HG03060 (cell line): Measurements from ENCODE around the gene SLC22A12.

Experiments used
- ATAC-seq: cut with Tn5 transposase; IDR thresholded peaks from one replicate; pipeline ENCODE4 v1.9.1; 2021; ENCODE audit warnings: low read depth, moderate number of reproducible peaks; ENCODE audit not compliant: unreplicated experiment

SLC22A12 gene

DNA sequence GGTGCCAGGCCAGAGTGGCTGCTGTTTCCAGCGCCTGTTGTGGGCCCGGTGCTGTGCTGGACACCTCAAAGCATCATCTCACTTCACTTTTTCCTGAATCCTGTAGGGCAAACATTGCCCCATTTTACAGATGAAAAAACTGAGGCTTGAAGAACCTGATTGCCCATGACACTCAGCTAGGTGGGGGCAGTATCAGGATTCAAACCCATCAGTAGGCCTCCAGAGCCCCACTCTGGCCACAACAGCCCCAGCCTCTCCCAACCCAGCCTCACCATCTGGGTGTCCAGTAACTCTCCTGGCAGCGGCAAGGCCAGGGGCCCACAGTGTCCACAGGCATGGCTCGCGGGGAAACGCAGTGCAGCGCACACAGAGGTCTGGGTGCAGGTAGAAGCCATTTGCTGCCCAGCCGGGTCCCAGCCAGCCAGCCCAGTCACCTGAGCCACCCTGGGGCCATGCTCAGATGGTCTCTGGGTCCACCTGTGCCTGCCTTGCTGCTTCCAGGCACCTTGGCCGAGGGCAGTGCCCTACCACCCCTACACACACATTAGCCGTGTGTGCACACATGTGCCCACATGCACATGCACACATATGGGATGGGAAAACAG lies 11.5 kb downstream of the SLC22A12 start:
- ATAC-seq, result no peak

DNA sequence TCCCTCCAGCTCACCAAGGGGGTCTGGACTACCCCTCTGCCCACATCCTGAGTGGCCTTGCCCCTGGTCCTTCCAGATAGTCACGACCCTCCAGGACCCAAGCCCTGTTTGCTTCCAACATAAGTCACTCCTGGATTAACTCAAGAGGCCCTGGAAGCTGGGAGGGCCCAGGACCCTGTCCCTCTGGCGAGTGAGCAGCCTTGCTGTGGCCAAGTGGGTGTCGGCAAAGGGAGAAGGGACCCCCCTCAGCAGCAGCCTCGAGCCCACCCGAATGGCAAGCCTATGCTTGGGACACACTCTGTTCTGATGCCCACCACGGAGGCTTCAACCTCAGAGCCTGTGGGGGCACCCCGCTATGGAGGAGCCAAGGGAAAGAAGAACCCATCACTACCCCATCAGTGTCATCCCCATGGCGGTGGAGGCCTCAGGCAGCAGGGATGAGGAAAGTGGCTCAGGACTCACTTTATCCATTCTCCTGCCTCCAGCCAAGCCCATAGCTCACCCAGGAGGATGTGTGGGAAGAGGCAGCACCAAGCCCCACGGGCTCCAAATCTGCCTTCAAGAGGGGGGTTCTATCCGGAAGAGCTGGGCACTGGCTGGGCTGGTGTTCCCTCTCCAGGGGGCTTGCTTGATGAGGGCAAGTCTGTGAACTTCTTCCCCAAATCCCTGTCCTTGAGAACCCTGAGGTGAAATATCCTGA lies 12.5 kb downstream of the SLC22A12 start:
- ATAC-seq, result no peak

DNA sequence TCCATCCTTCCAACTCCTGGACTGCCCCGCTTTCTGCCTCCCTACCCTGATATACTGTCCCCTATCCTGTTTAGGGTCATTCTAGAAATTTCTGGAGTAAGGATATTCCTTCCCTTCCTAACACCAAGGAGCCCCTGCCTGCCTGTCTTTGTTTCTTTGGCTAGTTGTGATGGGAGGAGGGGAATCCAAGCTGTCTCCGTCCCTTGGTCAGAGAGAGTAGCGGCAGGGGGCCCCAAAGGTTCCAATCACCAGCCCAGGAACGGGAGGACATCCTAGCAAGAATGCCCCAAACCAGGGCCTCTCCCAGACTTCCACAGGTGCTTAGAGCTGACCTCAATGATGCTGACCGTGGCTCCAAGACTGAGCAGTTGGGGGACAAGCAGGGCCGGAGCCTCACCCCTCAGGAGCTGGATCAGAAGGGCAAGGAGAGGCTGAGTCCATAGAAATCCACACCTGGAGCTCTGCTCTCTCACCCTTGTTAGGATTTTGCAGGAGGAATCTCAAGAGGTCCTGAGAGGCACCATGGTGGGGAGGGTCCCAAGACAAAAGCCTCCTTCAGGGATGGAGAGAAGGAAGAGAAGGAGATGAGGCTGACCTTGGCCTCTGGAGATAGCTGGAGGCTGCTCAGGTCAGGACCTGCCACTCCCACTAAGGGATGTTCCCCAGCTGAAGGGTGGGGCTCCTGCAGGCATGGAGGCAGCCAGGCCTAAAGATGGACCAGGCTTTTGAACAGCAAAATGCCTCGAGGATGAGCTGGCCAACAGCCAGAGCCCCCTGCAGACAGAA lies 13.6 kb downstream of the SLC22A12 start:
- no peak for ATAC-seq

DNA sequence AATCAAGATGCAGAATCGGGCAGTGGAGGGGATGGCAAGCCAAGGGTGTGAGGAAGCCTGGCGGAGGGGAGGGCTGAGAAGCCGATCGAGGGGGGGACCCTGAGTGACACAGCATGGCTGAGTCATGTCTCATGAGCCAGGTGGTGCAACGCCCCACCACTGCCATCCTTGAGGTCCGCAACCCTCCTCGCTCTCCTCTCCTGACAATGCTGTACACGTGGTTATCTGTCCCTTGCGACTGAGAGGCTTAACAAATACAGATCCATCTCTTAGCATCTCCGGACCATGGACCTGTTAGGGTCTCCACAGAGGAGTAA lies 14.2 kb downstream of the SLC22A12 start:
- no peak for ATAC-seq

DNA sequence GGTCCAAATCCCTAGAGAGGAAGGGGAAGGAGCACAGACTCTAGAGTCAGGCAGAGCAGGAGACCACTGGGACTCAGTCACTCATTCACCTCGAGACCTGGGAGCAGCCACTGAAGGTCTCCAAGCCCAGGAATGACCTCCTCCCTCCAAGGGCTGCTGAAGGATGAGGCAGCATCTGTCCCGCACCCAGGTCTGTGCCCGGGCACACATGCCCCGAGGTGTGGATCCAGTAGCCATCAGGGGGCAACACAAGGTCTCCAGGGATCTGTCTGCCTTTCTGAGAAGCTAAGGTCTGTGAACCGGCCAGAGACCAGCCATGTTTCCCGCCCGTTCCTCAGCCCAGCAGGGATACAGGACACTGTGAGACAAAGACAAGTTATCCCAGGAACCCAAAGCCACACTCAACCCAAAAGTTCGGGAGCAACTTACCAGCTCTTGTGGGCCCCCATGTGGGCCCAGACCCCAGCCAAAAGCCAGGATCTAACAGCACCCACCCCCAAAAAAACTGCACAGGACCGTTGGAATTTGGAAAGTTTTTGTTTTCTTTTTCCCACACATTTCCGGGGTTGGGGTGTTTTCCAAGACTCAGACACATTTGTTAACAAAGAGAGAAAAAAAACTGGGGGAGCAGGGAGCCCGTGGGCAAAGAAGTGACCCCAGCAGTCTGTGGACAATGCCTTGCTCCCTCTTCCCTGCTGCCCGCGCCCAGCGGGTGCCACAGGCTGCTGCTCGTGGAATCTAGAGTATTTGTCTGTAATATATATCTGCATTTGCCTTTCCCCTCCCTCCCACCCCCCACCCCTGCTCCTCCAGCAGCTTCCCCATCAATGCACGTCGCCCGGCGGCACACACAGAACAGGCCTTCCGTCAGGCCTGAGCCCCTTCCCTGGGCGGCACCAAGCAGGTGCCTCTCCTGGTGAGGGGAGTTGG lies 14.9 kb downstream of the SLC22A12 start:
- ATAC-seq, result no peak

DNA sequence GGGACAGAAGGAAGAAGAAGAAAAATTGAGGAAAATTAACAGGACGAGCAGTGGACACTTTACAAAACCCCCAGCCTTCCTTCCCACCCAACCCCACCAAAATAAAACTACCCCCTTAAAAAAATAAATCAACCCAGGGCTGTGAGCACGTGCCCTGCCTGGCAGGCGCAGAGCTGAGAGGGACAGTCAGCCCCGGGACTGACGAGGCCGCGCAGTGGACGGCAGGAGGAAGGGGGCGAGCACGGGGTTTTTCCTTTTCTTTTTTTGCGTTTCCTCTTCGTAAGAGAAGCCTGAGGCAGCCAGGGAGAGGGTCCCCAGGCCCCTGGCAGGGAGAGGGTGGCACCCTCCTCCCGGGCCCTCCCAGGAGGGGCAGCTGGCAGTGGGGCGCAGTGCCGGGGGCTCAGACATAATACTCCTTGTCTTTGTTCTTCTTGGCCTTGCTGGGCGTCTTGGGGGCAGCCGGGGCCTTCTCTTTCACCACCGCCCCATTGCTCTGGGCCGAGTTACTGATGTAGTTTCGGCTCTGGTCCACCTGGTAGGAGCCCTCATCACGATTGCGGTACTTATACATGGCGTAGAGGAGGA lies 15.9 kb downstream of the SLC22A12 start:
- ATAC-seq, result no peak

DNA sequence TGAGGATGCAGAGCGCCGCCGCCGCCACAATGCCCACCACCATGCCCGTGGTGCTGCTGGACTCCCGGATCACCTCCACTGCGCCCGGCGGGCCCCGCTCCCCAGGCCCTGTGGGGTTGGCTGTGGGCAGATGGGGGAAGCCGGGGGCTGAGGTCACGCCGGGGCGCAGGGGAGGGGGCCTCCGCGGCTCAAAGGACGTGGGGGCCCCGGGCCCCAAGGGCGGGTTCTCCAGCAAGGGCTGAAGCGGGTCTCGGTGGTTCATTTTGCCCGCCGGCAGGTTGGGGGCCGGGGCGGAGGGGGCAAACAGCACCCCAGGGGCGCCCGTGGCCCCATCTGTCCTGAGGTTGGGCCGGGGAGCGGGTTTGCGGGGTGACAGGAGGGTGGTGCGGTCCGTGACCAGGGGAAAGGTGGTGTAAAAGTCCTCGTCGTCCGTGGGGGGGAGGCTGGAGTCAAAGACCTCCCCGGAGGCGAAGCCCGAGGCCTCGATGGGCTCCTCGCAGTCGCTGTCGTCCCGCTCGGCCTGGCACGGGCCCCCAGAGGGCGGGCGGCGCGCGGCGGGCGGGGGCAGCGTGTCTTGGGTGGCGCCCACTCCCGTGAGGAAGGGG lies 16.5 kb downstream of the SLC22A12 start:
- no peak for ATAC-seq

DNA sequence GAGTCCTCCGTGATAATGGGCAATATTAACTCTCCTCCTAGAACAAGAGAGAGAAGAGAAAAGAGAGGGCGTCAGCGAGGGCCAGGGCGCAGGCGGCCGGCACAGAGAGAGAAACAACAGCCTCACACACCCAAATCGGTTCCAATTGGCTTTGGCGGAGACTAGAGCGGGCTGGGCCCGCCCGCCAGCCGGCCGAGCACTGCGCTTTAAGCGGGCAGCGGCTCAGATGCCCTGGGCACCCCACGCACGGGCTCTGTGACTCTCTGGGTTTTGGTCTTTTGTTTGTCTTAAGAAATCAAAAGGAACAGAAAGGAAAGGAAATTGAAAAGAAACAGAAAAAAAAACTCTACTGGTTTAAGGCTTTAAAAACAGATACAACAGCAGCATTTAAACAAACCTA lies 17.0 kb downstream of the SLC22A12 start:
- no peak for ATAC-seq

DNA sequence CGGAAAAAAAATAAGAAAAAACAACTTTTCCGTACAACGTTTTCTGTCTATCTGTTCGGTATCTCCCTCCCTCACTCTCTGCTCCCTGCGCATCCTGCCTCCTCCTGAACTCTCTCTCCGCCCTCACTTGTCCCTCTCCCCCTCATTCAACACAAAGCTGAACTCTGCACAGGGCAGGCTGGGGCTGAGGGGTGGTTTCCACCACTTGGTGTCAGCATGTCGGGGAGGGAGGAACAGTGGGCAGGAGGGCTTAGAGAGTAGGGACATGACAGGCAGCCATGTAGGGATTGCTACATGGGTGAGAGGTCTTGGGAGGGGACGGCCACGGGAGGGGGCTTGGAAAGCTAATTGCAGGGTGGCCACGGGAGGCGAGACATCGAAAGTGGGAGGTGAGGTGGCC lies 17.6 kb downstream of the SLC22A12 start:
- no peak for ATAC-seq

DNA sequence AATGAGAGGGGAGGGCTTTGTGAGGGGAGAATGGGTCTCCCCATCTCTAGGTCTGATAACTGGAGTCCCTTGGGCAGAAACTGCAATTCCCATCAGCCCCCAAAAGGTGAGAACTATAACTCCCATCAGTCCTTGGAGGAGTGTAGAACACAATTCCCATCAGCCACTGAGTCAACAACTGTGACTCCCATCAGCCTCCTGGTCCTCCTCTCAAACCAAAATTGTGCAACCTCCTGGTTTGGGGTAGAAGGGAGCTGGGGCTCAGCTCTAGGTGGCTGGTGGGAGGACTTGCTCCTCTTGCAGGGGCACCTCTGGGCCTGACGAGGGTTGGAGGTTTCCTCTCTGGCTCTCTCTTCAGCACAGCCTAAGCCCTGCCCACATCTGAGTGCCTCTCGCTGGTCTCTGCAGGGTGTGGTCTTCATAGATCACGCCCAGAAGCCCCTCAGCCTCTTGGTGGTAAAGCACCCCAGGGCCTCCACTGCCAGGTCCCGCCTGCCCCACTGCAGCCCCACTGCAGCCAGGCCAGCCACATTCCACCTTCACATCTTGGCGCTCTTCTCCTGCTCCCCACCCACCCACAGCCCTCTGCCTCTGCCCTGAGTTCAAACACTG lies 18.5 kb downstream of the SLC22A12 start:
- no peak for ATAC-seq

DNA sequence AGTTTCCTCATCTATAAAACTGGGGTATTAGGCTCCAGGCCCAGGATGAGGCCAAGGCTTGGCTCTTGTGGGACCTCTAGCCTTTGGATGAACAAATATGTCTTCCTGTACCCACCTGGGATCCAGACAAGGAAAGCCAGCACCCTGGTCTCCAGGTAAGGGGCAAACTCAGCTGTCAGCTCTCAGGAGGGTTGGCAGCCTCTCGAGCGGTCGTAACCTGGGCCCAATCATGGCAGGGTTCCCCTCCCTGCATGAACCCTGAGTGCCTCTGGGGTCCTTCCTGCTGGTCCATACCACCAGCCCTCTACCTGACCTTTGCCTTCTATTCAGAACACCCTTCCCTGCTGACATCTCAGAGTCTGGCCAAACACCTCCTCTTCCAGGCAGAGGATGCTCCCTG lies 19.6 kb downstream of the SLC22A12 start:
- no peak for ATAC-seq

DNA sequence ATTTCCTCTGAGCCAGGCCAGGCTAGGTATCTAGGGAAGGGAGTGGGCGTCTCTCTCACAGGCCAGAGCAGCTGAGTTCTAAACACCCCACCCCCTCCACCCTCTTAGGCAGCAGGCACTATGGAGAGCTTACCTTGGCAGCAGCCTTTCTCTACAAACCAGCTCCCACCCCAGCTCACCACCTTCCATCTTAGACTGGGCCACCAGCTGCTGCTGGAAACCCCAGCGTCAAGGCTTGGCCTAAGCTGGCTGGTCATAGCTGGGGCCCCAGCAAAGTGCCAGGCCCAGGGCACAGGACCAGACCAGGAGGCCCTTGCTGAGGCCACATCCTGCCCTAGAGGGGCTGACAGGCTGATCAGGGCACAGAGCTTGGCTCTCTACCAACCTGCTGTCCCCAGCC lies 20.2 kb downstream of the SLC22A12 start:
- ATAC-seq, result no peak

DNA sequence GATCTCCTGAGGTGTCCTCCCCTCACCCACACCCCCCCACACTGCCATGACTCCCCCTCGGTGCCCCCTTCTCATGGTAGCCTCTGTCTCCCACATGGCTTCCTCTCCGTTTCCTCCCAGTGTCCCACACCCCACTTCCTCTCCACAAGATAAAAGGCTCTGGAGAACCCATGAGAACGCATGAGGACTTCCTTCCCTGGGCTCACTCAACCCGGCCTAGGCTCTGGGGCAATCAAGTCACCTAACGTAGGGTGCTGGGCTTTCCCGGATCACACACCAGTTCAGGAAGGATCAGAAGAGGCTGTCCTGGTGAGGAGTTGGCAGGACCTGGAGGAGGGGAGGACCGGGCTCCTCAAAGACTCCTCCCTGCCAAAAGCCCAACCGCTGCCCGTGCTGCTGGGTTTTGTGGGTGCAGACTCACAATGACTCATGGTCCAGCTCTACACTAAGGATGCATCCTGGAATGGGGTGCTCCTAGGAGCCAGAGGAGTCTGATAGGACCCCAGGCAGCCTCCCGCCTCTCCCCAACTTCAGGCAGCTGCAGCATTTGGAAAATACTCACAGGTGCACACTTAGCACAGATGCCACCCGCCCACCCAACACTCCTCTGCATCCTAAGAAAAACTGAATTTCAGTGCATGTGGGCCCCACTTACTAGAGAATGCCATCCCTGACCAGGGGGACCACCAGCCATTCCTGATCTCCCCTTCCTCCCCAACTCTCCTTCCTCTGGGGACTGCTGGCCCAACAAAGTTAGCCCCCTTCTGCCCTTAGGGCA lies 21.0 kb downstream of the SLC22A12 start:
- no peak for ATAC-seq

DNA sequence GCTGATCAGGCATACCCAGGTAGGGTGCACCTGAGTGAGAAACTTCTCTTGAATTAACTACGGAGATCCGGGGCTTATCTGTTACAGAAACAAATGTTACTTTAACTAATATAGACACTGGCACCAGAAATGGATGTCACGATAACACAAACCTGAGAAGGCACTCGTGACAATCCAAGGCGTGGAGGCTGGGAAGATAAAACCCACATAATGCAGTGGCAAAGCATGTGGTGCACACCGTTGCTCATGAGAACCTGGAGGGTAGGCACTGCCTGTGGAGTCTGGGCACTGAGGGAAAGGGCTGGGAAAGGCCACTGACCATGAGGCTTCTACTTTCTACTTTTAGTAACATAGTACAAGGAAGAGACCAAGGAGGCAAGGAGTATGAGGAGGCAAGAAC lies 22.6 kb downstream of the SLC22A12 start:
- no peak for ATAC-seq

DNA sequence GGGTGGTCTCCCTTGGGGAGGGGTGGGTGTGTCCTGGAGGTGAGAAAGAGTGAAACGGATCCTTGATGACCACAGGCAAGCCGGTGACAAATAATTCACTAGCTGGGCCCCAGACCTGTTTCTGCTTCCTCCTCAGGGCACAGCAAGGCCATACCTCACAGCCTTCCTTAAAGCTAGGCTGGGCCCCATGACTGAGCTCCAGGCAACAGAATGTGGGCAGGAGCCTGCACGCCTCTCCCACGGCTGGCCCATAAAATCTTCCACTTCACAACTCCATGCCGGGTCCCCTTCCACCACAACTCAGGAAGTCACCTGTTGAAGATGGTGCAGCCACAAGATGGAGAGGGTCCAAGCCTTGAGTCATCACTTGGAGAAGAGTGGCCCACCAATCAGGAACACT lies 23.9 kb downstream of the SLC22A12 start:
- ATAC-seq, result no peak

DNA sequence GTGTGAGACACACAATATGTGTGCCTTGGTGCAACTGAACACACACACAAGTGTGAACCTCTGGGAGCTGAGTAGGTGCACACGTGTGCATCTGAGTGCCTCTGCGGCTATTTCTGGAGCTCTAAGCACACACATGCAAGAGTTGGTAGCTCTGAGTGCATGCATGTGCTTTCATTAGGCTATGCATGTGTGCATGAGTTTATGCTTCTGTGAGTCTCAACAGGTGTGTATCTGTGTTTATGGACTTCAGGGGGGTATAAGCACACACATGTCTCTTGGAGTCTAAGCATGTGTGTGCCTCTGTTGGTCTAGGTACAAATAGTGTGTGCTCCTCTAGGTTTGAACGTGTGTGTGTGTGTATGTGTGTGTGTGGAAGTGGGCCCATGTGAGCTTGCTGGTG lies 25.8 kb downstream of the SLC22A12 start:
- no peak for ATAC-seq

DNA sequence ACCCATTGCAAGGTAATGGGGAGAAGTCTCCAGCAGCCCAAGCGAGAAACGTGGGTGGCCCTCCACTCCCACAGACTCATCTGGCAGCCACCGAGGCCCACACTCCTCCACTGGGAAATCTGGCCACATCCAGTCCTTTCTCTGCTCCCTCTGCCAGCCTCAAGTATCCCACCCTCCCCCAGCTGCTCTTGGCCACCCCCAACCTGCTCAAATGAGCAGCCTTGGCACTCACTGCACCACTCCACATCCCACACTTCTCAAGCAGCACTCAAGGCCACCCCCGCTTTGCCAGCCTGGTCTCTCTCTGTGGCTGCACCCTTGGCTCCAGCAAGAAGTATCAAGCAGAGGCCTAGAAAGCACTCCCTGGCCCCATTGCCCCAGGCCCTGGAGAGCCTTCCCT lies 28.2 kb downstream of the SLC22A12 start:
- no peak for ATAC-seq

DNA sequence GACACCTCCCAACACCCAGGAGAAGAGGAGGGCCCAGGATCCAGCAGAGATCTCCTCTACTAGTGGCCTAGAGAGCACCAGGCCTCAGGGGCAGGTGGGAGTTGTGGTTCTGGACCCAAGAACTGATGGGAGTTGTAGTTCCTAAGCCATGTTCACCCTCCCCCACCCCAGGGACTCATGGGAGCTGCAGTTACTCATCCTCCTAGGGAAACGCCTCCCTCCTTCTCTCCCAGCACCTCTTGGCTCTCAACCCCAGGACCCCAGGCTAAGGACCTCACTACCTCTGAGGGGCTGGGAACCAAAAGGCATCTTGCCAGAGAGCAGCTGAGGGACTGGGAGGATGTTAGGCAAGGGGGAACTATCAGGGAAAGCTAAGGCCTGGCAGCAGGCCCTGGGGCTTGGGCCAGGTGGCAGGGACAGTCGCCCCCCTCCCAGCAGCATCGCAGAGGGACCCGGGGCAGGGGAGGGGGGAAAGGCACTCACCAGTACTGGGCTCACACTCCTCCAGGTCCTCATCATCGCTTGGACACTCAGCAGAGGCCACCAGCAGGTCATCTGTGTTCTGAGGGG lies 28.9 kb downstream of the SLC22A12 start:
- ATAC-seq, result no peak
